ENCODE data around the gene PRKCA.
"Not testable (repeated sequence)": the region's sequence is repeated elsewhere in the genome, so short reads cannot be mapped to it uniquely, and the experiment has no call there.

The PRKCA gene

DNA sequence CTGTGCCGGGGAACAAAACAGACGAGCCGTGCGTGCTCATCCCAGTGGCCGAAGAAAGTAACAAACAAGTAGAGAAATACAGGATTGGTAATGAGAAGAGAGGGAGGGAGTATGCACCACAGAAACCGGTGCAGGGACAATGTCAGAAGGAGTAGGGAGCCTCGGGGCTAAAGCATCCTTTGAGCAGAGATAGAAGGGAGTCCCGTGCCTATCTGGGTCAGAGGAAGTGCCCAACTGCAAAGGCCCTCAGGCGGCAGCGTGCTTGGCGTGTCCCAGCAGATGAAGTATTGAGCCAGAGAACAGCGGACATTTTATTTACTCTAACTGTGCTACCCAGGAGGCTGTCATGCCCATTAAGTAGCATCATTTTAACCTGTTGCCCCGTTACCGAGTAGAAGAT is 417.6 kb downstream of the PRKCA start:
- Histone ChIP-seq H3K27me3 (ENCODE audit: insufficient read depth, poor library complexity, severe bottlenecking) (no peaks in the 10 kb centered on the region), H3K4me3 (replicated peaks; ENCODE audit: insufficient read depth, low read length) (no peak overlapping the region), H3K27ac (replicated peaks) (no peak overlapping the region)
- TF ChIP-seq POLR2AphosphoS5 (IDR thresholded peaks at IDR 0.05; ENCODE audit: low read depth) (no peak), SPI1 (IDR thresholded peaks at IDR 0.05; ENCODE audit: borderline replicate concordance, low read depth) (no peak)
- no peak for DNase-seq (ENCODE audit: low read depth in 1 of 2, low spot score in 1 of 2)

DNA sequence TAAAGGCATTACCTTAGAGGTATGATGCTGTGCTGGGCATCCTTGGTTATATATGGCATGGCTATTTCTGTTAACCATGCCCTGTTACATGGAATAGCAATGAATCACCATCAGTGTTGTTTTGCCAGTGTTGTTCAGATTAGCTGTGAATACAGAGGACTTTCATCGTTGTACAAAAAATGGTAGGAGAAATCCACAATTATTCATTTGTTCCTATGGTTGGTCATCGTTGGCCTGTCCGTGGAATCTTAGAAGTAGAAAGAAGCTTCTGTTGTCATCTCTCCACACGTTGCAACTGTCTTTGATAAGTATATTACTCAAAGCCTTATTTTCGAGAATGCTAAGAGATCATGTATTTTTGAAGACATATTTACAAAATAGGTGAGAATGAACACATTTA is 418.2 kb downstream of the PRKCA start:
- Histone ChIP-seq H3K27me3 (ENCODE audit: insufficient read depth, poor library complexity, severe bottlenecking) (no peaks in the 10 kb centered on the region), H3K4me3 (replicated peaks; ENCODE audit: insufficient read depth, low read length) (no peak overlapping the region), H3K27ac (replicated peaks) (no peak overlapping the region)
- TF ChIP-seq, protein P1, sequence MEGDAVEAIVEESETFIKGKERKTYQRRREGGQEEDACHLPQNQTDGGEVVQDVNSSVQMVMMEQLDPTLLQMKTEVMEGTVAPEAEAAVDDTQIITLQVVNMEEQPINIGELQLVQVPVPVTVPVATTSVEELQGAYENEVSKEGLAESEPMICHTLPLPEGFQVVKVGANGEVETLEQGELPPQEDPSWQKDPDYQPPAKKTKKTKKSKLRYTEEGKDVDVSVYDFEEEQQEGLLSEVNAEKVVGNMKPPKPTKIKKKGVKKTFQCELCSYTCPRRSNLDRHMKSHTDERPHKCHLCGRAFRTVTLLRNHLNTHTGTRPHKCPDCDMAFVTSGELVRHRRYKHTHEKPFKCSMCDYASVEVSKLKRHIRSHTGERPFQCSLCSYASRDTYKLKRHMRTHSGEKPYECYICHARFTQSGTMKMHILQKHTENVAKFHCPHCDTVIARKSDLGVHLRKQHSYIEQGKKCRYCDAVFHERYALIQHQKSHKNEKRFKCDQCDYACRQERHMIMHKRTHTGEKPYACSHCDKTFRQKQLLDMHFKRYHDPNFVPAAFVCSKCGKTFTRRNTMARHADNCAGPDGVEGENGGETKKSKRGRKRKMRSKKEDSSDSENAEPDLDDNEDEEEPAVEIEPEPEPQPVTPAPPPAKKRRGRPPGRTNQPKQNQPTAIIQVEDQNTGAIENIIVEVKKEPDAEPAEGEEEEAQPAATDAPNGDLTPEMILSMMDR (IDR thresholded peaks at IDR 0.05; ENCODE audit: insufficient read depth, low read length), result no peak
- TF ChIP-seq GABPA (IDR thresholded peaks at IDR 0.05; ENCODE audit: low read depth) (no peak), SPI1 (IDR thresholded peaks at IDR 0.05; ENCODE audit: borderline replicate concordance, low read depth) (no peak), POLR2AphosphoS5 (IDR thresholded peaks at IDR 0.05; ENCODE audit: low read depth) (no peak)
- no peak for DNase-seq (ENCODE audit: low read depth in 1 of 2, low spot score in 1 of 2)

DNA sequence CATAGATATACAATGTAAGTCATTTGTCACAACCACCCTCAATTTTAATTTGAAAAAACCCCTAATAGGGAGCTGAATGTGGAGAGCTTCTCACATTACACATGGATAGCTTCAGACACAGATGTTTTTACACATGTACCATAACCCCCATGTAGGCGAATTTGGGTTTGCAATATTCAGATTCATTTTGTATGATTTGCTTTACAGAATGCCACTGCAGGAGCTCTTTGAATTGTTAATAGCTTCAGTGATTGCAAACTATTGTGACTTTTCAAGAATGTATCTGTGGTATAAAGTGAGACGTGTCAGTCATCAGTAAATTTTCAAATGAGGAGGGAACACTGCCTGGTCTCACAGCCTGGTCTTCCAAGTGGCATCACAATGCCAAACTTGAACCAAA is 419.9 kb downstream of the PRKCA start:
- Histone ChIP-seq H3K27me3 (ENCODE audit: insufficient read depth, poor library complexity, severe bottlenecking) (no peaks in the 10 kb centered on the region), H3K4me3 (replicated peaks; ENCODE audit: insufficient read depth, low read length) (no peak overlapping the region), H3K27ac (replicated peaks) (no peak overlapping the region)
- no peak for DNase-seq (ENCODE audit: low read depth in 1 of 2, low spot score in 1 of 2)
- TF ChIP-seq, protein P2, sequence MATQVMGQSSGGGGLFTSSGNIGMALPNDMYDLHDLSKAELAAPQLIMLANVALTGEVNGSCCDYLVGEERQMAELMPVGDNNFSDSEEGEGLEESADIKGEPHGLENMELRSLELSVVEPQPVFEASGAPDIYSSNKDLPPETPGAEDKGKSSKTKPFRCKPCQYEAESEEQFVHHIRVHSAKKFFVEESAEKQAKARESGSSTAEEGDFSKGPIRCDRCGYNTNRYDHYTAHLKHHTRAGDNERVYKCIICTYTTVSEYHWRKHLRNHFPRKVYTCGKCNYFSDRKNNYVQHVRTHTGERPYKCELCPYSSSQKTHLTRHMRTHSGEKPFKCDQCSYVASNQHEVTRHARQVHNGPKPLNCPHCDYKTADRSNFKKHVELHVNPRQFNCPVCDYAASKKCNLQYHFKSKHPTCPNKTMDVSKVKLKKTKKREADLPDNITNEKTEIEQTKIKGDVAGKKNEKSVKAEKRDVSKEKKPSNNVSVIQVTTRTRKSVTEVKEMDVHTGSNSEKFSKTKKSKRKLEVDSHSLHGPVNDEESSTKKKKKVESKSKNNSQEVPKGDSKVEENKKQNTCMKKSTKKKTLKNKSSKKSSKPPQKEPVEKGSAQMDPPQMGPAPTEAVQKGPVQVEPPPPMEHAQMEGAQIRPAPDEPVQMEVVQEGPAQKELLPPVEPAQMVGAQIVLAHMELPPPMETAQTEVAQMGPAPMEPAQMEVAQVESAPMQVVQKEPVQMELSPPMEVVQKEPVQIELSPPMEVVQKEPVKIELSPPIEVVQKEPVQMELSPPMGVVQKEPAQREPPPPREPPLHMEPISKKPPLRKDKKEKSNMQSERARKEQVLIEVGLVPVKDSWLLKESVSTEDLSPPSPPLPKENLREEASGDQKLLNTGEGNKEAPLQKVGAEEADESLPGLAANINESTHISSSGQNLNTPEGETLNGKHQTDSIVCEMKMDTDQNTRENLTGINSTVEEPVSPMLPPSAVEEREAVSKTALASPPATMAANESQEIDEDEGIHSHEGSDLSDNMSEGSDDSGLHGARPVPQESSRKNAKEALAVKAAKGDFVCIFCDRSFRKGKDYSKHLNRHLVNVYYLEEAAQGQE (IDR thresholded peaks at IDR 0.05; ENCODE audit: insufficient replicate concordance, low read depth), result no peak
- TF ChIP-seq, protein P1 (IDR thresholded peaks at IDR 0.05; ENCODE audit: insufficient read depth, low read length), result no peak
- no peak for TF ChIP-seq SPI1 (IDR thresholded peaks at IDR 0.05; ENCODE audit: borderline replicate concordance, low read depth)
- no peak for TF ChIP-seq GABPA (IDR thresholded peaks at IDR 0.05; ENCODE audit: low read depth)
- TF ChIP-seq POLR2AphosphoS5 (IDR thresholded peaks at IDR 0.05; ENCODE audit: low read depth), result no peak

DNA sequence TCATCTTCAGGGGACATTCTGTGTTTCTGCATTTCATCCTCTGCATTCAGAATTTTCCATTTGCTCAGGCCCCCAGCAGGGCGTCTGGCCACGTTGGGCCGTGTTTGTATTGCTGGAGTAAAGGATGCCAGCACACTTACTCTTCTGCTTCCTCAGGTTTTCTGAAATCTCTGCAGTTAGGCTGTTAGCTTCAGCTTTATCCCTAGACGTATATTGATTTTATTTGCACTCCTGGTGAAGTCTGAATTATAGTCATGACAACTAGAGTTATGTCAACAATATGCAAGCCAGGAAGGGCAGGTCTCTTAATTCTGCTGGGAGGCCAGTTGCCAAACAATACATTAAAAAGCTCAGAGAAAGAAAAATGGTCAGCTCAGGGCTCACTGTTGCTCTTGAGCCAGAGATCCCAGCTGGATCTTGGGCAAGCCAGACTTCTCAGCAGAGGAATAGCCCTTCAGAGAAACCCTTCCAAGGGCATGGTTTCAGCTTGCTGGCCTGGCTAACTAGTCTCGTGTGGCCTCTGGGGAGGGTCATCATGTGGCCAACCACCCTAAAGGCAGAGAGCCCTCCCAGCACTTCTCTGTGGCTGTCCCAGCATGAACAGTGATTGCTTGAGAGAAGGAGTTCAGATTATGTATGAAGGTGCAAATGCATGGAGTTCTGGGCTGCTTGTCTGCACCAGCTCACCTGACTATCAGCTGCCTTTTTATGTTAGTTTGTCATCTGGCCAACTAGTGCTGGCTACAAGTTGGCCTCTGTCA is 422.3 kb downstream of the PRKCA start:
- no peak for DNase-seq (ENCODE audit: low read depth in 1 of 2, low spot score in 1 of 2)
- TF ChIP-seq GABPA (IDR thresholded peaks at IDR 0.05; ENCODE audit: low read depth) (no peak), POLR2AphosphoS5 (IDR thresholded peaks at IDR 0.05; ENCODE audit: low read depth) (no peak), SPI1 (IDR thresholded peaks at IDR 0.05; ENCODE audit: borderline replicate concordance, low read depth) (no peak)
- TF ChIP-seq, protein P2 (IDR thresholded peaks at IDR 0.05; ENCODE audit: insufficient replicate concordance, low read depth), result no peak
- TF ChIP-seq, protein P1 (IDR thresholded peaks at IDR 0.05; ENCODE audit: insufficient read depth, low read length), result no peak
- H3K4me3 ChIP-seq (replicated peaks; ENCODE audit: insufficient read depth, low read length), result no peak overlapping the region
- no peak overlapping the region for H3K27ac ChIP-seq (replicated peaks)
- no peaks in the 10 kb centered on the region for H3K27me3 ChIP-seq (ENCODE audit: insufficient read depth, poor library complexity, severe bottlenecking)

DNA sequence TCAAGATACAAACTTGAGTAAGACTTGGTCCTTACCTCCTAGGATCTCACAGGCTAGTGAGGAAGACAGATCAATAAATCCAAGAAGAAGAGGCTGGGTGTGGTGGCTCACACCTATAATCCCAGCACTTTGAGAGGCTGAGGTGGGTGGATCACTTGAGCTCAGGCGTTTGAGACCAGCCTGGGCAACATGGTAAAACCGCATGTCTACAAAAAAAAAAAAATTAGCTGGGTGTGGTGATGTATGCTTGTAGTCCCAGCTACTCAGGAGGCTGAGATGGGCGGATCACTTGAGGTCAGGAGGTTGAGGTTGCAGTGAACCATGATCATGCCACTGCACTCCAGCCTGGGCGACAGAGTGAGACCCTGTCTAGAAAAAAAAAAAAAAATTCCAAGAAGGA is 423.0 kb downstream of the PRKCA start:
- DNase-seq (ENCODE audit: low read depth in 1 of 2, low spot score in 1 of 2); H3K27ac ChIP-seq (replicated peaks); H3K27me3 ChIP-seq (ENCODE audit: insufficient read depth, poor library complexity, severe bottlenecking); H3K4me3 ChIP-seq (replicated peaks; ENCODE audit: insufficient read depth, low read length): not testable (repeated sequence)

Measured in HL-60 (cell line).